Measurements from ENCODE around the gene IPO8. TPM values are rescaled to one million over a fixed set of nuclear protein-coding genes. Genes with fewer than 3 reads are reported as not detected.

The IPO8 gene
- total and polyA plus RNA-seq, 2 of the 8 experiments (the other 6 are each of a cell fraction or from before 2014, with no cell fraction given), result 7.2 to 59.8 TPM

DNA sequence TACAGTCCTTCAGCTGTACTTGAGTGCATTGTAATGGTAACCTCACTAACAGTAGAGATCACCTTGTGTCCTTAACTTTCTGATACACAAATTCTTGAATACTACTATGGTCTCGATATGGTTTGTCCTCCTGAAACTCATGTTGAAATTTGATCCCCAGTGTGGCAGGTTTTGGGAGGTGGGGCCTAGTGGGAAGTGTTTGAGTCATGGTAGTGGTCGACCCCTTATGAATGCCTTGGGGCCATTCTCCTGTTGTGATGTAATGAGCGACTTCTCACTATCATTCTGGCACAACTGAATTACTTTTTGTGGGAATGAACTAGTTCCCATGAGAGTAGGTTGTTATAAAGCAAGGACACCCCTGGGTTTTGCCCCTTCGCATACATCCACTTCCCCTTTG, 52.3 kb downstream of the IPO8 start (continued):
- TF ChIP-seq KDM5A (IDR thresholded peaks at IDR 0.05; ENCODE audit: low read length) (no peak), GTF2F1 (IDR thresholded peaks at IDR 0.05; ENCODE audit: borderline replicate concordance, low read depth, low read length) (no peak), KDM4A (IDR thresholded peaks at IDR 0.05; ENCODE audit: low read depth, low read length, severe bottlenecking) (no peak), HDAC2 (IDR thresholded peaks at IDR 0.05; ENCODE audit: borderline replicate concordance in 1 of 2, low read depth in 2 of 2, low read length in 2 of 2) (no peak)
